ENCODE measurements around the gene SPTLC2. TPM values are rescaled to one million over a fixed set of nuclear protein-coding genes. Genes with fewer than 3 reads are reported as not detected.

Gene SPTLC2
- total RNA-seq, 1 experiment from 2014 or later: 32.6 TPM

DNA sequence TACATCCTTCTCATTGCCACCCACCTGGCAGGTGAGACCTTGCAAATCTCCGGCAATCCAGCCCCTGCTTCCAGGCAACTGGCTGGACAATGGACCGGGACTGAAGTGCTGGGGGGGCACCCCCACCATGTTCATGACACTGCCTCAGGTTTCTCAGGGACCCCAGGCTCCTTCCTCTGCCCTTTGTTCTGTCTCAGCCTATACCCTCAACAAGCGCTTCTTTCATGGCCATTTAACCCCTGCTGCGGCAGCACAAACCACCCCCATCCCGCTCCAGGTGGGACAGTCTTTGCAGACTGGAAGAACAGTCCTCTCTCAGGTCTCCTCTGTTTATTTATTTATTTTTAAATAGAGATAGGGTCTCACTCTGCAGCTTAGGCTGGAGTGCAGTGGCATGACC, 125.4 kb downstream of the SPTLC2 start:
- Histone ChIP-seq H3K18ac (ENCODE audit: insufficient read length, low read depth, low read length) (no peak overlapping the region), H3K56ac (ENCODE audit: insufficient read length, low read depth, low read length) (no peak overlapping the region), H2BK15ac (ENCODE audit: low read depth, low read length) (no peak overlapping the region), H3K9ac (ENCODE audit: extremely low read depth, insufficient read length, low read length) (no peak overlapping the region), H2BK20ac (ENCODE audit: low read depth, low read length, poor library complexity, severe bottlenecking) (no peak overlapping the region), H2AFZ (ENCODE audit: low read length) (no peak overlapping the region), H3K27me3 (ENCODE audit: insufficient read depth, low read length) (no peaks in the 10 kb centered on the region), H3T11ph (ENCODE audit: low read length) (no peak overlapping the region), H2BK5ac (ENCODE audit: insufficient read length, low read length) (no peak overlapping the region), H3K14ac (ENCODE audit: insufficient read depth, low read length) (peak overlapping the region; percentile 29; the same call in 1 of the 2 replicates), H3K79me1 (ENCODE audit: insufficient read depth, low read depth, low read length, poor library complexity, severe bottlenecking) (no peaks in the 10 kb centered on the region), H4K20me1 (ENCODE audit: control insufficient read depth, insufficient read depth, insufficient read length) (no peaks in the 10 kb centered on the region), H3K79me2 (ENCODE audit: insufficient read depth, low read length) (no peaks in the 10 kb centered on the region), H3K4me1 (ENCODE audit: insufficient read depth, low read length) (no peaks in the 10 kb centered on the region), H2BK120ac (ENCODE audit: low read depth, low read length, poor library complexity, severe bottlenecking) (no peak overlapping the region), H3K23ac (ENCODE audit: insufficient read length, low read depth, low read length) (no peak overlapping the region), H3K23me2 (ENCODE audit: insufficient read length, low read depth, low read length, poor library complexity, severe bottlenecking) (no peaks in the 10 kb centered on the region), H4K91ac (ENCODE audit: insufficient read length, low read depth, low read length) (no peak overlapping the region), H2BK12ac (ENCODE audit: insufficient read length, low read depth, low read length) (no peak overlapping the region), H3K4me2 (ENCODE audit: insufficient read depth, insufficient read length, low read length) (no peak overlapping the region), H3K9me3 (ENCODE audit: control insufficient read depth, low read depth, low read length) (no peaks in the 10 kb centered on the region), H3K4ac (ENCODE audit: low read depth, low read length) (no peak overlapping the region), H2AK5ac (ENCODE audit: insufficient read length, low read length) (no peak overlapping the region), H4K8ac (replicated peaks; ENCODE audit: insufficient read length, low read depth, low read length) (no peak overlapping the region), H3K27ac (ENCODE audit: insufficient read length, low read depth, low read length) (no peak overlapping the region), H4K5ac (ENCODE audit: insufficient read length, low read depth, low read length) (no peak overlapping the region)
- peaks cover 10% of the 10 kb centered on the region for H3K27me3 Mint-ChIP-seq (ENCODE audit: low read depth)
- DNase-seq: no peak
- no peak for TF ChIP-seq CTCF (conservative IDR thresholded peaks at IDR 0.05)
- no peaks in the 10 kb centered on the region for H3K36me3 Mint-ChIP-seq (ENCODE audit: insufficient read depth in 1 of 3, low read depth in 3 of 3)
- no peaks in the 10 kb centered on the region for H3K9me3 Mint-ChIP-seq
- peaks cover 0 to 4% of the 10 kb centered on the region in 2 experiments; a peak in 1 of 4 replicates for H3K4me1 Mint-ChIP-seq
- WGBS (ENCODE audit: extremely low coverage, insufficient read length, low lambda C conversion rate): no CpG with 5 or more reads among the region's 5 CpGs
- H3K27ac Mint-ChIP-seq: no peak overlapping the region
- H3K4me3 Mint-ChIP-seq: no peak overlapping the region
